ENCODE data around the gene ABCC1.
A peak's percentile ranks its signal among the peaks of the same experiment; 100 is the strongest.

ABCC1 gene

DNA sequence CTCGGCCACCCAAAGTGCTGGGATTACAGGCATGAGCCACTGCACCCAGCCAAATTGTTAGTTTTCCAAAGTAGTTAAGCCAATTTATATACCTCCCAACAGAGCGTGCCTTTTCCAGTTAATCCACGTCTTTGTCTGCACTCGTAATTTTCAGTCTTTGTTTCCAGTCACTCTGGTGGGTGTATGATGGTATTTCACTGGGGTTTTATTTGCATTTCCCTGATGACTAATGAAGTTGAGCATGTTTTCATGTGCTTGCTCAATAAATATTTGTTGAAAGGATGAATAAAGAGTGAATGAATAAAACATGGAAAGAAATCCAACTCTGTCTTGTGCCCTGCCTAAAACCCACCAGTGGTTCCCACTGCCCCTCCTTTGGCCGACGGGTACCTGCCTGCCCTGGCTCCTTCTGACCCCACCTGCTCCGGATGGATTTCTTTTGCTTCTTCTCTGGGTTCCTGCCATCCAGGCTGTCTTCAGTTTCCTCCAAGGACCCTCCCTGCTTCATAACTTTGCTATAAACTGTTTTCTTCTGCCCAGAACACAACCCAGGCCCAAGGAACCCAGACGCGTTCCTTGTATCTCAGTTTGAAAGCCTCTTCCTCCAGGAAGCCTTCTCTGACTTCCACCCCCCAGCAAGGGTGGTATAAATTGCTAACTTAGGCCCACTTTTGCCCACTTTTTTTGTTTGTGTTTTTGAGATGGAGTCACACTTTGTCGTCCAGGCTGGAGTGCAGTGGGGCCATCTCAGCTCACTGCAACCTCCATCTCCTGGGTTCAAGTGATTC lies 3.0 kb upstream of the ABCC1 start:
- Histone ChIP-seq H4K20me1 (ENCODE audit: insufficient read depth, low read length, poor library complexity, severe bottlenecking) (peaks cover 3% of the 10 kb centered on the region), H3K9me2 (replicated peaks; ENCODE audit: low read depth, low read length) (no peaks in the 10 kb centered on the region), H2AFZ (ENCODE audit: low read length) (no peak overlapping the region), H3F3A (ENCODE audit: low read depth) (no peaks in the 10 kb centered on the region), H3K4me3 (ENCODE audit: low read length, poor library complexity, severe bottlenecking) (no peak overlapping the region), H3K4me2 (ENCODE audit: low read depth, low read length, poor library complexity, severe bottlenecking) (no peak overlapping the region), H3K79me2 (ENCODE audit: insufficient read depth, low read length) (peaks cover 26% of the 10 kb centered on the region), H3K36me3 (ENCODE audit: insufficient read depth, low read length) (no peaks in the 10 kb centered on the region), H3K9me3 (ENCODE audit: insufficient read depth, low read depth, low read length) (no peaks in the 10 kb centered on the region), H3K9ac (ENCODE audit: low read depth, low read length, poor library complexity, severe bottlenecking) (no peak overlapping the region), H3K27me3 (ENCODE audit: insufficient read depth, low read length, poor library complexity, severe bottlenecking) (no peaks in the 10 kb centered on the region), H3K4me1 (ENCODE audit: insufficient read depth, low read length, poor library complexity, severe bottlenecking) (peaks cover 7% of the 10 kb centered on the region)
- TF ChIP-seq, protein P1, sequence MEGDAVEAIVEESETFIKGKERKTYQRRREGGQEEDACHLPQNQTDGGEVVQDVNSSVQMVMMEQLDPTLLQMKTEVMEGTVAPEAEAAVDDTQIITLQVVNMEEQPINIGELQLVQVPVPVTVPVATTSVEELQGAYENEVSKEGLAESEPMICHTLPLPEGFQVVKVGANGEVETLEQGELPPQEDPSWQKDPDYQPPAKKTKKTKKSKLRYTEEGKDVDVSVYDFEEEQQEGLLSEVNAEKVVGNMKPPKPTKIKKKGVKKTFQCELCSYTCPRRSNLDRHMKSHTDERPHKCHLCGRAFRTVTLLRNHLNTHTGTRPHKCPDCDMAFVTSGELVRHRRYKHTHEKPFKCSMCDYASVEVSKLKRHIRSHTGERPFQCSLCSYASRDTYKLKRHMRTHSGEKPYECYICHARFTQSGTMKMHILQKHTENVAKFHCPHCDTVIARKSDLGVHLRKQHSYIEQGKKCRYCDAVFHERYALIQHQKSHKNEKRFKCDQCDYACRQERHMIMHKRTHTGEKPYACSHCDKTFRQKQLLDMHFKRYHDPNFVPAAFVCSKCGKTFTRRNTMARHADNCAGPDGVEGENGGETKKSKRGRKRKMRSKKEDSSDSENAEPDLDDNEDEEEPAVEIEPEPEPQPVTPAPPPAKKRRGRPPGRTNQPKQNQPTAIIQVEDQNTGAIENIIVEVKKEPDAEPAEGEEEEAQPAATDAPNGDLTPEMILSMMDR (conservative IDR thresholded peaks at IDR 0.05; ENCODE audit: low read length): no peak
- no peak for TF ChIP-seq EZH2phosphoT487 (IDR thresholded peaks at IDR 0.05; ENCODE audit: borderline replicate concordance)

DNA sequence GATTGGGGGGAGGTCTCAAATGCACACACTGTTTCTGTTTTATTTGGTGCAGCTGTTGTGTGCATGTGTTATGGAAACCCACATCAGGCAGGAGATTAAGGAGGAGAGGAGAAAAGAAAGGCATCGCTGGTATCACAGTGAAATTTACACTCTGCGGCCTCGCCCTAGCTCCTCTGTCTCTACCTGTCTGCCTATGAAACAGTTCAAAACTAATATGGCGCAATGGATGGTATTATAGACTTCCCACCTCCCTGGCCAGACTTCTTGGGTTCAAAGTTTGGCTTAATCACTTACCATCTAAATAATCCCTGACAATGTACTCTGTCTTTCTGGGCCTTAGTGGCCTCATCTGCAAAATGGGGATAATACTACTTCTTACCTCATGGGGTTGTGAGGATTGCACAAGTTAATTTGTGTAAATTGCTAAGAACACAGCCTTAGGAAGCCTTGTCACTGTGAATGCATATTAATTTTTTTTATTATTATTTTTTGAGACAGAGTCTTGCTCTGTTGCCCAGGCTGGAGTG lies 1.4 kb upstream of the ABCC1 start:
- H3F3A ChIP-seq (ENCODE audit: low read depth): no peaks in the 10 kb centered on the region
- no peak overlapping the region for H2AFZ ChIP-seq (ENCODE audit: low read length)
- H4K20me1 ChIP-seq (ENCODE audit: insufficient read depth, low read length, poor library complexity, severe bottlenecking): peaks cover 12% of the 10 kb centered on the region
- no peaks in the 10 kb centered on the region for H3K9me3 ChIP-seq (ENCODE audit: insufficient read depth, low read depth, low read length)
- H3K9me2 ChIP-seq (replicated peaks; ENCODE audit: low read depth, low read length): no peaks in the 10 kb centered on the region
- no peaks in the 10 kb centered on the region for H3K36me3 ChIP-seq (ENCODE audit: insufficient read depth, low read length)
- H3K4me2 ChIP-seq (ENCODE audit: low read depth, low read length, poor library complexity, severe bottlenecking): no peak overlapping the region
- peaks cover 17% of the 10 kb centered on the region for H3K4me1 ChIP-seq (ENCODE audit: insufficient read depth, low read length, poor library complexity, severe bottlenecking)
- H3K79me2 ChIP-seq (ENCODE audit: insufficient read depth, low read length): peaks cover 41% of the 10 kb centered on the region
- no peak overlapping the region for H3K9ac ChIP-seq (ENCODE audit: low read depth, low read length, poor library complexity, severe bottlenecking)
- TF ChIP-seq, protein P1 (conservative IDR thresholded peaks at IDR 0.05; ENCODE audit: low read length): no peak
- no peak for TF ChIP-seq EZH2phosphoT487 (IDR thresholded peaks at IDR 0.05; ENCODE audit: borderline replicate concordance)
- no peaks in the 10 kb centered on the region for H3K27me3 ChIP-seq (ENCODE audit: insufficient read depth, low read length, poor library complexity, severe bottlenecking)
- no peak overlapping the region for H3K4me3 ChIP-seq (ENCODE audit: low read length, poor library complexity, severe bottlenecking)

DNA sequence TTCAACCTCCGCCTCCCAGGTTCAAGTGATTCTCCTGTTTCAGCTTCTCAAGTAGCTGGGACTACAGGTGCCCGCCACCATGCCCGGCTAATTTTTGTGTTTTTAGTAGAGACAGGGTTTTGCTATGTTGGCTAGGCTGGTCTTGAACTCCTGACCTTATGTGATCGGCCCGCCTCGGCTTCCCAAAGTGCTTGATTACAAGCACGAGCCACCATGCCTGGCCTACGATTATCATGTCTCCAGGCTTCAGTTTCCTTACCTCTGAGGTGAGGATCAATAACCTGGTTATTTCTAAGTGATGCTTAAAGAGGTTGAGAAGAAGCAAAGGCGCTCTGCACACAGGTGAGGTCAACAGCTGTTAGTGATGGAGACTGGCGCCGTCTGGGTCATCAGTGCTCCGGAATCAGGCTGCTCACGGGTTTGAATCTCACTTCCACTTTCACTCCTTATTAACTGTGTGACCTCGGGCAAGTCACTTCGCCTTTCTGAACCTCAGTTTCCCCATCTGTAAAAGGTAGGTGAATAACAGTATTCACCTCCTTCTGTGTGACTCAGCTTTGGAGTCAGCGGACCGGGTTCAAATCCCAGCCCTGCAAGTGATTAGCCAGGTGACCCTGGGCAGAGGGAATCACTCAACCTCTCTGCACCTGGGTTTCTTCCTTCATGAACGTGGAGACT lies 745 bp upstream of the ABCC1 start:
- peak overlapping the region; percentile 71 for H3K9ac ChIP-seq (ENCODE audit: low read depth, low read length, poor library complexity, severe bottlenecking)

More for the DNA sequence above, 745 bp upstream of the ABCC1 start:
- H3K79me2 ChIP-seq (ENCODE audit: insufficient read depth, low read length): peaks cover 48% of the 10 kb centered on the region
- TF ChIP-seq, protein P1 (conservative IDR thresholded peaks at IDR 0.05; ENCODE audit: low read length): no peak
- TF ChIP-seq EZH2phosphoT487 (IDR thresholded peaks at IDR 0.05; ENCODE audit: borderline replicate concordance): no peak
- H3K36me3 ChIP-seq (ENCODE audit: insufficient read depth, low read length): no peaks in the 10 kb centered on the region
- H4K20me1 ChIP-seq (ENCODE audit: insufficient read depth, low read length, poor library complexity, severe bottlenecking): peaks cover 17% of the 10 kb centered on the region
- H3K9me2 ChIP-seq (replicated peaks; ENCODE audit: low read depth, low read length): no peaks in the 10 kb centered on the region
- peak overlapping the region; percentile 78 for H3K4me3 ChIP-seq (ENCODE audit: low read length, poor library complexity, severe bottlenecking)
- peaks cover 23% of the 10 kb centered on the region for H3K4me1 ChIP-seq (ENCODE audit: insufficient read depth, low read length, poor library complexity, severe bottlenecking)
- H3K4me2 ChIP-seq (ENCODE audit: low read depth, low read length, poor library complexity, severe bottlenecking): peak overlapping the region; percentile 93
- H3F3A ChIP-seq (ENCODE audit: low read depth): no peaks in the 10 kb centered on the region
- no peaks in the 10 kb centered on the region for H3K27me3 ChIP-seq (ENCODE audit: insufficient read depth, low read length, poor library complexity, severe bottlenecking)
- H2AFZ ChIP-seq (ENCODE audit: low read length): peak overlapping the region; percentile 90
- H3K9me3 ChIP-seq (ENCODE audit: insufficient read depth, low read depth, low read length): no peaks in the 10 kb centered on the region

All from Loucy (cell line).